Endothelial cell (in vitro differentiated cells): Measurements from ENCODE around the gene ANTKMT. TPM values are rescaled to one million over a fixed set of nuclear protein-coding genes. Genes with fewer than 3 reads are reported as not detected.

ENCODE experiments used
- DNase-seq: peaks from one replicate; pipeline ENCODE4 v3.0.0; 2021; ENCODE audit warnings: low spot score
- H3K27ac Mint-ChIP-seq: one replicate; pipeline ENCODE4 v1.8.0; 2021; ENCODE audit warnings: mixed read lengths, inconsistent platforms; ENCODE audit not compliant: unreplicated experiment
- H3K27me3 Mint-ChIP-seq: one replicate; pipeline ENCODE4 v1.8.0; 2021; ENCODE audit warnings: mild to moderate bottlenecking, moderate library complexity, mixed read lengths, inconsistent platforms; ENCODE audit not compliant: unreplicated experiment
- H3K36me3 Mint-ChIP-seq: one replicate; pipeline ENCODE4 v1.8.0; 2021; ENCODE audit warnings: mild to moderate bottlenecking, low read depth, mixed read lengths, inconsistent platforms; ENCODE audit not compliant: unreplicated experiment
- H3K4me1 Mint-ChIP-seq: one replicate; pipeline ENCODE4 v1.8.0; 2021; ENCODE audit warnings: mild to moderate bottlenecking, mixed read lengths, inconsistent platforms; ENCODE audit not compliant: unreplicated experiment
- H3K4me3 Mint-ChIP-seq: one replicate; pipeline ENCODE4 v1.8.0; 2021; ENCODE audit warnings: mild to moderate bottlenecking, mixed read lengths, inconsistent platforms; ENCODE audit not compliant: unreplicated experiment
- H3K9me3 Mint-ChIP-seq: one replicate; pipeline ENCODE4 v1.8.0; 2021; ENCODE audit warnings: mixed read lengths, inconsistent platforms; ENCODE audit not compliant: unreplicated experiment
- long read RNA-seq: library from polyadenylated mRNA; unstranded; transcript quantifications from one replicate; pipeline ENCODE4 v2.0.0, GENCODE V29; 2020; ENCODE audit not compliant: unreplicated experiment
- total RNA-seq: library from RNA; stranded (reverse); fragmentation: NEBNext Ultra II Directional; extraction: Animal tissue kit (Norgen Biotek cat#: 25700); gene quantifications from one replicate; pipeline ENCODE4 v1.2.1, GENCODE V29; 2021; ENCODE audit not compliant: unreplicated experiment
- TF ChIP-seq, protein P1 (sequence below): fragments of 200-600 bp; sonication (generic); IDR thresholded peaks from one replicate; pipeline ENCODE4 v1.5.0; 2021; ENCODE audit warnings: antibody characterized with exemption; ENCODE audit not compliant: unreplicated experiment

Gene ANTKMT, protein sequence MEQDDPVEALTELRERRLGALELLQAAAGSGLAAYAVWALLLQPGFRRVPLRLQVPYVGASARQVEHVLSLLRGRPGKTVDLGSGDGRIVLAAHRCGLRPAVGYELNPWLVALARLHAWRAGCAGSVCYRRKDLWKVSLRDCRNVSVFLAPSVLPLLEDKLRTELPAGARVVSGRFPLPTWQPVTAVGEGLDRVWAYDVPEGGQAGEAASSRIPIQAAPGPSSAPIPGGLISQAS
- 11.1 TPM for total RNA-seq
- long read RNA-seq, partial matches to known transcripts, result 0 of 7 reads
- long read RNA-seq, other reads (novel, unspliced or antisense), result 2 of 7 reads

DNA sequence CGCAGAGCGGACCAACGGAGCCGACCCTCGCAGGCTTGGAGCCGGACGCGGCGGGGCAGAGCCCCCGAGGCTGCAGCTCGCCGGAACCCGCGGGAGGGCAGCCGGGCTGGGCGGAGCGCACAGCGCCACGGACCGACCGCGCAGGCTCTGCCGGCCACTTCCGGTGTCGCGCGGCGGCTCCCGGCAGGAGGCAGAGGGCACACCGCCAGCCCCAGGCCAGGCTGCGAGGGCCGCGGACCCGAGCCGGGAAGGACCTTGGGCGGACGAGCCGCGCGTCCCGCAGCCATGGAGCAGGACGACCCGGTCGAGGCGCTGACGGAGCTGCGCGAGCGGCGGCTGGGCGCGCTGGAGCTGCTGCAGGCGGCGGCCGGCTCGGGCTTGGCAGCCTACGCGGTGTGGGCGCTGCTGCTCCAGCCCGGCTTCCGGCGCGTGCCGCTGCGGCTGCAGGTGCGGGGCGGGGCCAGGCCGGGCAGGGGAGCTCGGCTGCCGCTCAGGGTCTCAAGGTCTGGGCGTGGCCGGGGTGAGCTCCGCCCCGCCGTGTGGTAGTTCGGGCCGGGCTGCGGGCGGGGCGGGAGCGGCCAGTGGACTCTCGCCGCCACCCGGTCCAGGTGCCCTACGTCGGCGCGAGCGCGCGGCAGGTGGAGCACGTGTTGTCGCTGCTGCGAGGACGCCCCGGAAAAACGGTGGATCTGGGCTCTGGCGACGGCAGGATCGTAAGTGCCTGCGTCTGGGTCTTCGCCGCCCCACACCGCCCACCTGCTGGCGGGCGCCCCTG is at the start of gene ANTKMT:
ANTKMT (plus strand) TSS at position 157 of the 775 bp plus-strand sequence; CDS start at position 286, 129 bp downstream.
- H3K27ac Mint-ChIP-seq, result no peak within 1 kb of the TSS
- DNase-seq, result peak; percentile 67

DNA sequence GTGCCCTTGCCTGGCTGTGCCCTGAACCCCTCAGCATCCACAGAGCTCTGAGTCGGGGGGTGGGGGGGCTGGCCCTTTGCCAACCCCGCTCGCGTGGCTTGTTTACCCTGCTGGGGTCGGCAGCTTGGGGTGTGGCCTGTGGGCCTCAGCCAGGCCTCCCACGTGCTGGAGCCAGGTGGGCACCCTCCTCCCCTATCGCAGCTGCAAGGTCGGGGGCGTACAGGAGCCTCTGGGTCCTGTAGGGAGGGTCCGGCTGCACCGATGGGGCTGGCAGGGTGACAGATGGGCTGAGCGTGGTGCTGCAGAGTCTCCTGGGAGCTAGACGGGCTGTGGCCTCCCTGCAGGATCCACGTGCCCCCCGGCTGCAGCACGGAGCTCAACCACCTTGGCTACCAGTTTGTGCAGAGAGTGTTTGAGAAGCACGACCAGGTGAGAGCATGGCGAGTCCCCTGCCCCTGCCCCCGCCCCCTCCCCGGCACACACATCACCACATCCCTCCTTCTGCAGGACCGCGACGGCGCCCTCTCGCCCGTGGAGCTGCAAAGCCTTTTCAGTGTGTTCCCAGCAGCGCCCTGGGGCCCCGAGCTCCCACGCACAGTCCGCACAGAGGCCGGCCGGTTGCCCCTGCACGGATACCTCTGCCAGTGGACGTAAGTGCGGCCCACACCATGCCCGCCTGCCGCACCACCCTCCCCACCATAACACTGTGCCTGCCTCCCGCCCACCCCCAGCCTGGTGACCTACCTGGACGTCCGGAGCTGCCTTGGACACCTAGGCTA is 49.4 kb upstream of the ANTKMT start:
- H3K36me3 Mint-ChIP-seq, result no peaks in the 10 kb centered on the region
- H3K4me3 Mint-ChIP-seq, result no peak overlapping the region
- DNase-seq, result no peak
- peaks cover 8% of the 10 kb centered on the region for H3K27me3 Mint-ChIP-seq
- H3K9me3 Mint-ChIP-seq, result no peaks in the 10 kb centered on the region
- no peaks in the 10 kb centered on the region for H3K4me1 Mint-ChIP-seq
- H3K27ac Mint-ChIP-seq, result no peak overlapping the region
- TF ChIP-seq, protein P1, sequence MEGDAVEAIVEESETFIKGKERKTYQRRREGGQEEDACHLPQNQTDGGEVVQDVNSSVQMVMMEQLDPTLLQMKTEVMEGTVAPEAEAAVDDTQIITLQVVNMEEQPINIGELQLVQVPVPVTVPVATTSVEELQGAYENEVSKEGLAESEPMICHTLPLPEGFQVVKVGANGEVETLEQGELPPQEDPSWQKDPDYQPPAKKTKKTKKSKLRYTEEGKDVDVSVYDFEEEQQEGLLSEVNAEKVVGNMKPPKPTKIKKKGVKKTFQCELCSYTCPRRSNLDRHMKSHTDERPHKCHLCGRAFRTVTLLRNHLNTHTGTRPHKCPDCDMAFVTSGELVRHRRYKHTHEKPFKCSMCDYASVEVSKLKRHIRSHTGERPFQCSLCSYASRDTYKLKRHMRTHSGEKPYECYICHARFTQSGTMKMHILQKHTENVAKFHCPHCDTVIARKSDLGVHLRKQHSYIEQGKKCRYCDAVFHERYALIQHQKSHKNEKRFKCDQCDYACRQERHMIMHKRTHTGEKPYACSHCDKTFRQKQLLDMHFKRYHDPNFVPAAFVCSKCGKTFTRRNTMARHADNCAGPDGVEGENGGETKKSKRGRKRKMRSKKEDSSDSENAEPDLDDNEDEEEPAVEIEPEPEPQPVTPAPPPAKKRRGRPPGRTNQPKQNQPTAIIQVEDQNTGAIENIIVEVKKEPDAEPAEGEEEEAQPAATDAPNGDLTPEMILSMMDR, result no peak

More for the DNA sequence above, at the start of gene ANTKMT:
- Mint-ChIP-seq H3K9me3 (no peaks in the 10 kb centered on the region), H3K36me3 (no peaks in the 10 kb centered on the region), H3K4me3 (peak within 1 kb of the TSS; percentile 67), H3K4me1 (no peaks in the 10 kb centered on the region), H3K27me3 (peaks cover 18% of the 10 kb centered on the region)
- TF ChIP-seq, protein P1, result no peak

DNA sequence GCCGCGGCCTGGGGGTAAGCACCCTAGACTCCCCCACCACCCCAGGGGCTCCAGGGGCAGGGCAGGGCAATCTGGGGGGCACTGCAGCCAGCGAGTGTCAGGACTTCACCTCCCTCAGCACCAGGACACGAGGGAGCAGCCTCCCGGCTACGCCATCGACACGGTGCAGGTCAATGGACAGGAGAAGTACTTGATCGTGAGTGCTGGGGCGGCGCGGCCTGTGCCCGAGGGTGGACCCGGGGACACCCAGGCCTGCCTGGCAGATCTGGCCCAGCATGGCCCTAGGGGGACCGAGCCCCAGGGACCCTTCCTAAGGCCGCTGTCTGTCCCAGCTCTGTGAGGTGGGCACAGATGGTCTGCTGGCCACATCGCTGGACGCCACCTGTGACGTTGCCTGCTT is 48.6 kb upstream of the ANTKMT start:
- no peak for DNase-seq

DNA sequence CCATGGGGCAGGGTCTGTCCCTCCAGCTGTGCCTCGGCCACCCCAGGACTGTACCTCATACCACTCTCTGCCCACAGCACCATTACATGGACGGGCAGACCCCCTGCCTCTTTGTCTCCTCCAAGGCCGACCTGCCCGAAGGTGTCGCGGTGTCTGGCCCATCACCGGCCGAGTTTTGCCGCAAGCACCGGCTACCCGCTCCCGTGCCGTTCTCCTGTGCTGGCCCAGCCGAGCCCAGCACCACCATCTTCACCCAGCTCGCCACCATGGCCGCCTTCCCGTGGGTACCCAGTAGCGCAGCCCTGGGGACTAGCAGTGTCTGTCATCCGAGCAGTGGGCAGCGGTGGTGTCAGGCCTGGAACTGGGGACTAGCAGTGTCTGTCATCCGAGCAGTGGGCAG is 48.1 kb upstream of the ANTKMT start:
- no peak overlapping the region for H3K27ac Mint-ChIP-seq
- no peaks in the 10 kb centered on the region for H3K36me3 Mint-ChIP-seq
- no peaks in the 10 kb centered on the region for H3K9me3 Mint-ChIP-seq
- H3K4me1 Mint-ChIP-seq, result no peaks in the 10 kb centered on the region
- DNase-seq, result no peak
- TF ChIP-seq, protein P1, result no peak
- no peak overlapping the region for H3K4me3 Mint-ChIP-seq
- H3K27me3 Mint-ChIP-seq, result peaks cover 12% of the 10 kb centered on the region

More for the DNA sequence above, 48.6 kb upstream of the ANTKMT start:
- Mint-ChIP-seq H3K9me3 (no peaks in the 10 kb centered on the region), H3K4me3 (no peak overlapping the region), H3K36me3 (no peaks in the 10 kb centered on the region), H3K27me3 (peaks cover 12% of the 10 kb centered on the region), H3K4me1 (no peaks in the 10 kb centered on the region), H3K27ac (no peak overlapping the region)
- TF ChIP-seq, protein P1, result no peak
